OCI-LY3 (cell line): ENCODE measurements around the gene CCDC89.

ENCODE experiments used
- EZH2phosphoT487 ChIP-seq: fragments of 200-600 bp; shearing (Covaris generic); IDR thresholded peaks from 2 replicates; pipeline ENCODE4 v1.6.1; 2018; ENCODE audit warnings: antibody characterized with exemption, mixed run types, low read depth
- TF ChIP-seq, protein P1 (sequence below): fragments of 200-600, 300-600 bp; sonication (generic); IDR thresholded peaks from 2 replicates; pipeline ENCODE4 v1.5.1; 2014; ENCODE audit warnings: antibody characterized with exemption, low read length, low read depth

DNA sequence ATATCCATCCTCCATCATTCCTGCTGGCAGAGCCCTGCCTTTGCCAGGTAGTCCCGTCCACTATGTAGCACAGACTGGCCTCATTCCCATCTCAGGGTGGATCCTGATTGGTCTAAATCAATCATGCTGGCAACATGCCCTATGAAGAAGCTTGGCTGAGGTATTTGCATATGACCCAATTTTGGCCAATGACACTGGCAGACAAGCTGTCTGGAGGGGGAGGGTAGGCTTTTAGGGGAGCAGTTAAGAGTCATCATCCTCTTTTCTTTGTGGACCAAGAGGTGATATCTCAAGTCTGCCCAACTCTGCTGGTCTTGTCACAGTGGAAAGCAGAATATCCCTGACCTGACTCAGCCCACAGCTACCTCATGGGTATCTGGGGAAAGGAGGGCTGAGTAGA is 5.1 kb downstream of the CCDC89 start:
- TF ChIP-seq, protein P1, sequence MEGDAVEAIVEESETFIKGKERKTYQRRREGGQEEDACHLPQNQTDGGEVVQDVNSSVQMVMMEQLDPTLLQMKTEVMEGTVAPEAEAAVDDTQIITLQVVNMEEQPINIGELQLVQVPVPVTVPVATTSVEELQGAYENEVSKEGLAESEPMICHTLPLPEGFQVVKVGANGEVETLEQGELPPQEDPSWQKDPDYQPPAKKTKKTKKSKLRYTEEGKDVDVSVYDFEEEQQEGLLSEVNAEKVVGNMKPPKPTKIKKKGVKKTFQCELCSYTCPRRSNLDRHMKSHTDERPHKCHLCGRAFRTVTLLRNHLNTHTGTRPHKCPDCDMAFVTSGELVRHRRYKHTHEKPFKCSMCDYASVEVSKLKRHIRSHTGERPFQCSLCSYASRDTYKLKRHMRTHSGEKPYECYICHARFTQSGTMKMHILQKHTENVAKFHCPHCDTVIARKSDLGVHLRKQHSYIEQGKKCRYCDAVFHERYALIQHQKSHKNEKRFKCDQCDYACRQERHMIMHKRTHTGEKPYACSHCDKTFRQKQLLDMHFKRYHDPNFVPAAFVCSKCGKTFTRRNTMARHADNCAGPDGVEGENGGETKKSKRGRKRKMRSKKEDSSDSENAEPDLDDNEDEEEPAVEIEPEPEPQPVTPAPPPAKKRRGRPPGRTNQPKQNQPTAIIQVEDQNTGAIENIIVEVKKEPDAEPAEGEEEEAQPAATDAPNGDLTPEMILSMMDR = no peak
- TF ChIP-seq EZH2phosphoT487 = no peak
